Endometrium (tissue), 2 donors: ENCODE results near the gene LRMDA.

Source experiments
- FAIRE-seq: peaks from 2 replicates; lab custom pipeline; 2012; peaks lifted over from hg19 to GRCh38; lab: Jason Lieb, UNC
- donor health status: control.
- donor health status: control.

Gene LRMDA

GRCh38 chr10:75776738-75777504, 345.5 kb downstream of the LRMDA start:
- FAIRE-seq: no peak

- FAIRE-seq: no peak
These were observed 347.2 kb downstream of the LRMDA start for GRCh38 chr10:75778665-75779064.

- FAIRE-seq: peak; percentile 79
These were observed 347.9 kb downstream of the LRMDA start for GRCh38 chr10:75779276-75779675.

- no peak for FAIRE-seq
These were observed 351.2 kb downstream of the LRMDA start for GRCh38 chr10:75782463-75783248.

GRCh38 chr10:75788394-75789205, 357.2 kb downstream of the LRMDA start:
- FAIRE-seq: peak; percentile 37

GRCh38 chr10:75793848-75794247, 362.4 kb downstream of the LRMDA start:
- no peak for FAIRE-seq

- FAIRE-seq: no peak
These were observed 369.7 kb downstream of the LRMDA start for GRCh38 chr10:75801121-75801520.

GRCh38 chr10:75801661-75802060, 370.2 kb downstream of the LRMDA start:
- no peak for FAIRE-seq

- FAIRE-seq: no peak
These were observed 371.7 kb downstream of the LRMDA start for GRCh38 chr10:75803121-75803520.

GRCh38 chr10:75803816-75804552, 372.6 kb downstream of the LRMDA start:
- FAIRE-seq: no peak

GRCh38 chr10:75806186-75806585, 374.8 kb downstream of the LRMDA start:
- no peak for FAIRE-seq

GRCh38 chr10:75807456-75807855, 376.0 kb downstream of the LRMDA start:
- FAIRE-seq: no peak

GRCh38 chr10:75809003-75809402, 377.6 kb downstream of the LRMDA start:
- FAIRE-seq: no peak

- no peak for FAIRE-seq
These were observed 382.6 kb downstream of the LRMDA start for GRCh38 chr10:75814014-75814413.

GRCh38 chr10:75815066-75815465, 383.6 kb downstream of the LRMDA start:
- no peak for FAIRE-seq

- FAIRE-seq: no peak
These were observed 385.8 kb downstream of the LRMDA start for GRCh38 chr10:75817198-75817597.

- FAIRE-seq: no peak
These were observed 387.1 kb downstream of the LRMDA start for GRCh38 chr10:75818552-75818951.

- no peak for FAIRE-seq
These were observed 393.8 kb downstream of the LRMDA start for GRCh38 chr10:75825235-75825634.

GRCh38 chr10:75825661-75826060, 394.2 kb downstream of the LRMDA start:
- FAIRE-seq: no peak

- peak; percentile 88 for FAIRE-seq
These were observed 395.4 kb downstream of the LRMDA start for GRCh38 chr10:75826846-75827245.

GRCh38 chr10:75827587-75828021, 396.2 kb downstream of the LRMDA start:
- FAIRE-seq: no peak

- FAIRE-seq: peak; percentile 97
These were observed 397.0 kb downstream of the LRMDA start for GRCh38 chr10:75828413-75828812.
